ENCODE data around the gene SRCAP.

The SRCAP gene

GRCh38 chr16:30768583-30769181, 69.7 kb downstream of the SRCAP start:
- DNase-seq = no peak
- H3K9me3 ChIP-seq (ENCODE audit: severe bottlenecking) = no peaks in the 10 kb centered on the region
- H3K27me3 ChIP-seq (ENCODE audit: insufficient read depth, low read depth, severe bottlenecking) = no peaks in the 10 kb centered on the region
- no peak overlapping the region for H3K4me3 ChIP-seq (ENCODE audit: low read depth, low read length)
- no peak for TF ChIP-seq CTCF (IDR thresholded peaks at IDR 0.05; ENCODE audit: low read depth, low read length)
- H3K27ac ChIP-seq = no peak overlapping the region
- peaks cover 93% of the 10 kb centered on the region for H3K36me3 ChIP-seq

GRCh38 chr16:30769379-30770089, 70.6 kb downstream of the SRCAP start:
- Histone ChIP-seq H3K36me3 (peaks cover 91% of the 10 kb centered on the region), H3K27me3 (ENCODE audit: insufficient read depth, low read depth, severe bottlenecking) (no peaks in the 10 kb centered on the region), H3K9me3 (ENCODE audit: severe bottlenecking) (no peaks in the 10 kb centered on the region), H3K4me3 (ENCODE audit: low read depth, low read length) (no peak overlapping the region), H3K27ac (no peak overlapping the region)
- TF ChIP-seq CTCF (IDR thresholded peaks at IDR 0.05; ENCODE audit: low read depth, low read length) = no peak
- no peak for DNase-seq

GRCh38 chr16:30771726-30772125, 72.8 kb downstream of the SRCAP start:
- TF ChIP-seq CTCF (IDR thresholded peaks at IDR 0.05; ENCODE audit: low read depth, low read length) = no peak
- Histone ChIP-seq H3K9me3 (ENCODE audit: severe bottlenecking) (no peaks in the 10 kb centered on the region), H3K27ac (no peak overlapping the region), H3K27me3 (ENCODE audit: insufficient read depth, low read depth, severe bottlenecking) (no peaks in the 10 kb centered on the region), H3K36me3 (peaks cover 72% of the 10 kb centered on the region), H3K4me3 (ENCODE audit: low read depth, low read length) (no peak overlapping the region)
- DNase-seq = no peak

GRCh38 chr16:30773826-30774225, 74.9 kb downstream of the SRCAP start:
- Histone ChIP-seq H3K9me3 (ENCODE audit: severe bottlenecking) (no peaks in the 10 kb centered on the region), H3K27ac (no peak overlapping the region), H3K27me3 (ENCODE audit: insufficient read depth, low read depth, severe bottlenecking) (no peaks in the 10 kb centered on the region), H3K4me3 (ENCODE audit: low read depth, low read length) (no peak overlapping the region), H3K36me3 (peaks cover 59% of the 10 kb centered on the region)
- no peak for TF ChIP-seq CTCF (IDR thresholded peaks at IDR 0.05; ENCODE audit: low read depth, low read length)
- no peak for DNase-seq

- no peak for DNase-seq
- no peak for TF ChIP-seq CTCF (IDR thresholded peaks at IDR 0.05; ENCODE audit: low read depth, low read length)
- Histone ChIP-seq H3K27me3 (ENCODE audit: insufficient read depth, low read depth, severe bottlenecking) (no peaks in the 10 kb centered on the region), H3K4me3 (ENCODE audit: low read depth, low read length) (peak overlapping the region; percentile 51; the same call in 1 of the 2 replicates), H3K36me3 (peaks cover 52% of the 10 kb centered on the region), H3K27ac (peak overlapping the region; percentile 80), H3K9me3 (ENCODE audit: severe bottlenecking) (no peaks in the 10 kb centered on the region)
Observed at GRCh38 chr16:30774367-30775130, 75.6 kb downstream of the SRCAP start.
